ENCODE results near the gene TMEM52.

Gene TMEM52

DNA sequence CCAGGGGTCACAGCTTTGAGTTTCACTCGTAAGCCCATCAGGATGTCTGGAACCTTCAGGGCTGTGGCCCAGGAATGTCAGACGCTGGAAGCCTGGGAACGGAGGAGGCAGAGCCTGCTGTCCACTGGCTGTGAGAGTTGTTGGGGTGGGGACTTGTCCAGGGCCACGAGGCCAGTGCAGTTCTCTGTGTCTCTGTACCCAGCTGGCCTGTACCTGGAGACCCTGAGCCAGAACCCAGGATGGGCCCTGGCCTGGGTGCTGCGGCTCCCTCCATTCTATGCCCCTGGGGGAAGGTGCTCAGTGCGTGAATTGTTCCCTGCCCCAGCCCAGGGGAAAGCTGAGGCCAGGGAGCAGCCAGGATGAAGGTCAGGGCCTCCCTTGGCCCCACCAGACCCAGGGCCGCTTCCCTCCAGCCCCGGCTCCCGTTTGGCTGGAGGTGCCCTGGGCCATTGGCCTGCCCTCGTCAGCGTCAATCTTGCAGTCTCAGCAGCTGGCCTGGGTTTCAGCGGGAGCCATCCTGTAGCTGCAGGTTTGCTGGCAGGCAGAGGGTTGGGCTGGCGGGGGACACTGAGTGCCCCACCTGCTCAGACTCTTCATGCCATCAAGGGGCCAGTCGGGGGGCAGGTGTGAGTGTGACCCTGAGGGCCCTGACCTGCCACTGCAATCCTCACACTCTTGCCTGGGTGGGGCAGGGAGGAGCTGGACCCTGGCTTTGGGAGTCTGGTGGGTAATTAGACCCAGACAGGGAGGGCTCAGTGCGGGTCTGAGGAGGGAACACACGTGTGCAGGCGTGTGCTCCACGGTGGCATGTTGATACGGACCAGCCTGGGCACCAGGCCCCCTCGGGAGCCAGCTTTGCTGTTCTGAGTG is 4.7 kb downstream of the TMEM52 start:
- no peak for DNase-seq

GRCh38 chr1:1911350-1912041 is 7.6 kb downstream of the TMEM52 start:
- no peak for DNase-seq

DNA sequence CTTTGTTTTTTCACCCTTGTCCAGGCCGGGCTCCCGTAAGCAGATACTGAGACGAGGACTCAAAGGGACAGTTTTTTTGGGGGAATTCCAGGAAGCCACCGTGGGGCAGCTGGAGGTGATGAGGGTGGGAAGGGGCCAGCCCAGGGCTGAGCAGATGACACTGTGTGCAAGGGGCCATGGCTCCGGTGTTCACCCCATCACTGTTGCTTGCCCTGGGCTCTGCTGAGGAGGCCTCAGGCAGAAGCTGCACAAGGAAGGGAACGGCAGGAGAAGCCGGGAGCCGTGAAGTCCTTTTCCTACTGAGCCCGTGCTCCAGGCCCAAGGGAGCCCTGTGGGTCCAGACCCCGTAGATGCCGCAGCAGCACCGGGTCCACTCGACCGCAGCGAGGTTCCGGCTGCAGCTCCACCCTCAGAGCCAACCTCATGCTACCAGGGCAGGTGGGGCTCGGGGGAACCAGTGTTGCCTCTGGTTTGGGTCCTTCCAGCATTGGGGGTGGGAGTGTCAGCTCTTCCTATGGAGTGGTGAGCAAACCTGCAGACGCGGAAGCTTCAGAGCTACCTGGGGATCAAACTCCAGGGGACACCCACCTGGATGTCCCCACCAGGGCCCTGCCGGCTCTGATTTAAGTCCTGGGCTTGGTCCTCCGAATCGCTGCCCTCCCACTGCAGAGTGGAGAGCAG is 8.3 kb downstream of the TMEM52 start:
- DNase-seq, result no peak

DNA sequence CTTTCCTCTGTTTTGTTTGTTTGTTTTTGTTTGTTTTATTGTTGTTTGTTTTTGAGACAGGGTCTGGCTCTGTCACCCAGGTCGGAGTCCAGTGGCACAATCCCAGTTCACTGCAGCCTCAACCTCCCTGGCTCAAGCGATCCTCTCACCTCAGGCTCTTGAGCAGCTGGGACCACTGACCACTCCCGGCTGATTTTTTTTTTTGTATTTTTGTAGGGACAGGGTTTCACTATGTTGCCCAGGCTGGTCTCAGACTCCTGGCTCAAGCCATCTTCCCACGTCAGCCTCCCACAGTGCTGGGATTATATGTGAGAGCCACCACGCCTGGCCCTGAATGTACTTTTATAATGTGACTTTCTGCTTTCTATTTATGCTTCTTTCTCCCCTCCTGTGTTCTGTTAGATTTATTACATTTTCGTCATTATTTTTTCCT is 9.0 kb downstream of the TMEM52 start:
- DNase-seq, result no peak

- no peak for DNase-seq
Measured at GRCh38 chr1:1908506-1908791, 10.6 kb downstream of the TMEM52 start.

- peak in 1 of 2 experiments; percentile 54 for DNase-seq
Measured at GRCh38 chr1:1907098-1907736, 11.9 kb downstream of the TMEM52 start.

- DNase-seq, result peak; percentile 40 to 79
Measured at GRCh38 chr1:1906185-1907097, 12.6 kb downstream of the TMEM52 start.

- DNase-seq, result no peak
Measured at GRCh38 chr1:1903224-1903623, 15.9 kb downstream of the TMEM52 start.

- no peak for DNase-seq
Measured at GRCh38 chr1:1901641-1902294, 17.3 kb downstream of the TMEM52 start.

DNA sequence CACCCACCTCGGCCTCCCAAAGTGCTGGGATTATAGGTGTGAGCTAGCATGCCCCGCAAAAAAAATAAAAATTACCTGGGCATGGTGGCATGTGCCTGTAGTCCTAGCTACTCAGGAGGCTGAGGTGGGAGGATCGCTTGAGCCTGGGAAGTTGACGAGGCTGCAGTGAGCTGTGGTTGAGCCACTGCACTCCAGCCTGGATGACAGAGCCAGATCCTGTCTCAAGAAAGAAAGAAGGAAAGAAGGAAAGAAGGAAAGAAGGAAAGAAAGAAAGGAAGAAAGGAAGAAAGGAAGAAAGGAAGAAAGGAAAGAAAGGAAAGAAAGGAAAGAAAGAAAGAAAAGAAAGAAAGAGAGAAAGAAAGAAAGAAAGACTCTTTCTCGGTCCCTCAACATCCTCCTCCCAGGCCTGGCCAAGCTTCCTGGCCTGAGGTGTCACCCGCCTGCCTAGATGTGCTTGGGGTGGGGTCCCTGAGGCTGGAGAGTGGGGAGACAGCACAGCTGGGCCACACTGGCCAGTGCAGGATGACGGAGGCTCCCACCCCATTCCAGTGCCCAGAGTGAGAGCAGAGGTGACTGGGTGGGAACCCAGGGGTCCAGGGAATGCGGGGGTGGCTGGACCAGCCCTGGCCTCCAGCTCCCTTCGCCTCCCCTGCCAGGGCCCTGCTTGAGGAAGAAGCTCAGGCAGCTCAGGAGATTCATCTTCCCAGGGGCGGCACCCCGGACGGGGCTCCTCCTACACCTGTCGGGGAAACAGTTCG is 18.0 kb downstream of the TMEM52 start:
- DNase-seq, result no peak

GRCh38 chr1:1899967-1900327 is 19.1 kb downstream of the TMEM52 start:
- no peak for DNase-seq

DNA sequence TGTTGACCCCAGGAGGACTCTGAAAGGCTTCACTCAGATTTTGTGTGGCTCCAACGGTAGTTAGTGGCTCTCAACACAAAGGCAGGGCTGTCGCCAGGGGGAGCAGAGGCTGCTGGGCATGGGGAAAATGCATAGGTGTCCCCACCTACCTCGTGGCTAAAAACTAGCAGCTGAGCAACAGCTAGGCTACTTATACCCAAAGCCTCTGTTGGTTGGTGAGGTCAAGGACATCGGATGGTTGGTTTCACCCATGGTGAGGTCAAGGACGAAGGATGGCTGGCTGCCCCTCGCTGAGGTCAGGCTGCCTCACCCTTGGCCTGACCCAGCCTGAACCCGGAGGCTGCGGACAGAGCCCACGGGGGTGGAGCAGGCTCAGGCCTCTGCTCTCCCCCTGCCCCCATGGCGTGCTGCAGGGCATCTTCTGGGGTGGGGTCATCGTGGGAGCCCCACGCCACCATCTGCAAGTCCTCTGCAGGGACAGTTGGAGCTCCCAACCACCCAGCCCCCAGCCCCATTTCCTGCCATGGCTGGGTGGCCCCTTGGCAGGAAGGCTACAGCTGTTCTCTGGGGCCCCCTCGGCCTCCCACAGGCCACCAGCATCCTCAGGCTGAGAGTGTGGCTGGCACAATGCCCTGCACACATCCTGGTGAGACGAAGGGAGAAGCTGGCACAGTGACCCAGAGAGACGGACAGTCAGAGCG is 19.7 kb downstream of the TMEM52 start:
- no peak for DNase-seq

DNA sequence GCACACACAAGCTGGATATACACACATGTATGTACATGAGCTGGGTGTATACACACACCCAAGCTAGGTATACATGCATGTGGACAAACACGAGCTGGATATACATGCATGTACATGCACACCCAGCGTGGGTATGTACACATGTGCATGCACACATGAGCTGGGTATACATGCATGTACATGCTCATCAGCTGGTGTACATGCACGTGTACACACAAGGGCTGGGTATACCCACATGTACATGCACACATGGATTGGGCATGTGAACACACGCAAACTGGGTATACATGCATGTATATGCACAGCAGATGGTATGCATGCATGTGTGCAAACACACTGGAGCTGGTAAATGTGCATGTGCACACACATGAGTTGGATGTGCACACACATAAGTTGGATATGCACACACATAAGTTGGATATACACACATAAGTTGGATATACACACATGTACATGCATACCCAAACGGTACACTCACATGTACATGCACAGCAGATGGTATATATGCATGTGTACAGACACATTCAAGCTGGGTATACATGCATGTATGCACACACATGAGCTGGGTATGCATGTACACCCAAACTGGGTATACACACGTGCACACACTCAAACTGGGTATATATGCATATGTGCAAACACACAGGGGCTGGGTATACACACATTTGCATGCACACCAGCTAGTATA is 20.7 kb downstream of the TMEM52 start:
- DNase-seq, result no peak

GRCh38 chr1:1895456-1896336 is 23.4 kb downstream of the TMEM52 start:
- no peak for DNase-seq

DNA sequence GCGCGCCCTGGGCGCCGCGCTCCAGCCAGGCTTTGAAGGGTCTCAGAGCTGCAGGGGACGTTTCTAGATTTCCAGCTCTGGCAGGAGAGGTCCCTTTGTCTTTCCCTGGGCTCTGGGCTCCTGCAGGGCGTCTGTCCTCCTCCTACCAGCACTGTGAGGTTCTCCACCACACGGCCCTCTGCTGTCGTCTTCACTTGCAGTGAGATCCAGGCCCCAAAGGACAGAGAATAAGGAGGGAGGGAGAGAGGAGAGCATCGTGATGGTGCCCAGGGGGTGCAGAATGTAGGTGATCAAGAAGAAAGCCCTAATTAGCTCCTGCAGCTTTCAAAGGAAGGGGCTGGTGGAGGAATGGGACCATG is 24.0 kb downstream of the TMEM52 start:
- no peak for DNase-seq

DNA sequence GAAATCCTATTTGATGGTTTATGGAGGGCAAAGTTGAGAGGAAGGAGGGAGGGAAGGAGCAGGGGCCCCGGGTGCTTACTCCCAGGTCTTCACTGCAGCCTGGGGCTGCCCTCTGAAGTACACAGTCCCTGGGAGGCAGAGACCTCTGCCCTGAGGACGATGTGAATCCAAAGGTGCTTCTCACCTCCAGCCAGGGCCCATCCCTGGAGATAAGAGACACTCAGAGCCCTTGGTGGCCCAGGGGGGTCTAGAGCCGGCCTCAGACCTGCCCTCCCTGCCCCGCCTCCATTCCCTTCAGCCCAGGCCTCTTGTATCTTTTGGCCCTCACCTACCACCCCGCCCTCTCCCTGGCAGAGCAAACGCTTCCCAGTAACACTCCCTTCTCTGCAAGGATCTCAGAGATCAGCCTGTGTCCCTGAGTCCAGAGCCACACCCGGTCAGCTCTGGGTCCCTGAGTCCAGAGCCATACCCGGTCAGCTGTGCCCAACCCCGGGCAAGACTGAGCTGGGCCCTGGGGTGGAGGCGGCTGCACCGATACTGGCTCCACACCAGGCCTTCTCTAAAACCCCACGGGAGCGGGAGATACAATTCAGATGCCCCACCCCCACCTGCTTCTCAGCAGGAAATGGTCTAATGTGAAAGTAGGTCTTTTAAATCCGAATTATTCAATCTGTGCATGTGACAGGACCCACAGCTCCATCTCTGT is 24.6 kb downstream of the TMEM52 start:
- no peak for DNase-seq

DNA sequence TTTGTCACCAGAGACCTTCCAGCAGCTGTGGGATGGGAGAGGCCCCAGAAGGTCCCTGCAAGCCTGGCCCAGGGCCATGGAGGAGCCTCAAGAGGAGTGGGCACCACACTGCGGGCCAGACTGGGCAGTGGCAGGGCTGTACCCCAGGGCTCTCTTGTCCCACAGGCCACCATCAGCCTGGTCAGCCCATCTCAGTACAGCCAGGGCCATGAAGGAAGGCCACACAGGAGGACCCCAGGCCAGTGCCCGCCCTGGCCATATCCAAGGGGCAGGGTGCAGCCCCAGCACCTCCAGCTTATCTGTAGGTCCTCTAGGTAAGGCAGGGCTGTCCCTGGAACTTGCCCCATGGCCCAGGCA is 25.1 kb downstream of the TMEM52 start:
- DNase-seq, result no peak

DNA sequence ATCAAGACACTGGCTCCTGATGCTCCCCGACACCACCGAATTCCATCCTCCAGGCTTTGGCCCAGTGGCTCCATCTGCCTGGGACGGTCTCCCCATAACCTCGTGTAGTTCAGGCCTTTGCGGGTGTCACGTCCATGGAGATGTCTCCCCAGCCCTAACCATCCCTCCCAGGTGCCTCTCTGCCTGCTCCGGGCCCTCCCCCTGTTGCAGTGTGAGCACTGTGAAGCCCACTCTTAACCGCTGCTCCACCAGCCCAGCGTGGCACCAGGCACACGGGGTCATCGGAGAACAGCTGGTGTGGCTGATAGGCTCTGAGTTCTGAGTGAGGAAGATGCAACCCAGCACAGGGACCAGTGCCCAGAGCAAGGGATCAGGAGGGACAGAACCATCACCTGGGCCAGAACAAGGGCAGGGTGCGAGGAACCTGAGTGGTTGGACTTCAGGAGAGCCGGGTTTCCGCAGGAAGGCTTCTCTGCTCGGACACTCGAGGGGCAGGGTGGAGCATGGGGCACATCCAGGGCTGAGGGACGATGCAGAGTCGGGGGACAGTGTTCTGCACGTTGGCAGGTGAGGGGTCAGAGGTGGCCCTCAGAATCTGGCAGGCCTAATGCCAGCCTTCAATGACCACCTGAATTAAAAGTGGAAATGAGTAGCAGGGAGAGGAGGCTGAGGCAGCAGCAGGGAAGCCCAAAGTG is 25.6 kb downstream of the TMEM52 start:
- DNase-seq, result no peak

All from NCI-H1930 (cell line).